ENCODE data around the gene ASMT.

DNA sequence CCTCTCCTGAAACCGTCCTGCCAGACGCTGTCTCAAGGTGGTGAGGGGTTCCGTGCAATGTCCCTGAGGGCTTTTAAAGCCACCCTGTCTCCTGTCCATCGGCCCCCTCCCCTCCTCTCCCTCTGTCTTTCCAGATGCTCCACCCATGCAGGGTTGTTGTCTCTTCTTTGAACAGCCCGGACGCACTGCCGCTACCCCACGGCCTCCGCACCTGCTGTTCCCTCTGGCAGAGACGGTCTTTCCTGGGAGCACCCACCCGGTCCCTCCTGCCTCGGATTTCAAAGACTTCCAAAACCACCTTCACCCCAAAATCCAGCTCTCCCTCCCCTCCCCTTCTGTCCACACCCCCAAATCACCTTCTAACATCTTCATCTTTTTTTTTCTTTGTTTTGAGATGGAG, 4.1 kb upstream of the ASMT start:
- TF ChIP-seq POLR2A (IDR thresholded peaks at IDR 0.05; ENCODE audit: low read depth, low read length) (no peak), SPI1 (IDR thresholded peaks at IDR 0.05; ENCODE audit: low read depth, low read length) (no peak), POLR2AphosphoS5 (IDR thresholded peaks at IDR 0.05; ENCODE audit: low read depth, low read length) (no peak), TAF1 (IDR thresholded peaks at IDR 0.05; ENCODE audit: low read depth, low read length) (no peak), POU2F2 (IDR thresholded peaks at IDR 0.05; ENCODE audit: low read depth, low read length) (no peak)

Data from GM12891 (cell line).